M059J (cell line): Measurements from ENCODE around the gene KIAA1328. TPM values are rescaled to one million over a fixed set of nuclear protein-coding genes. Genes with fewer than 3 reads are reported as not detected.
"Not testable (repeated sequence)": the region's sequence is repeated elsewhere in the genome, so short reads cannot be mapped to it uniquely, and the experiment has no call there.

ENCODE experiments used
- DNase-seq: peaks from one replicate; pipeline ENCODE4 v3.0.0-alpha.2; 2012; ENCODE audit warnings: low read depth
- total RNA-seq: library from RNA; depleted of rRNA; stranded (reverse); fragments of >200 nt; shearing (Covaris generic); gene quantifications from 2 replicates; pipeline ENCODE4 v1.2.3, GENCODE V29; 2014

KIAA1328 gene
- total RNA-seq, 1 experiment from 2014 or later: 7.4 TPM

GRCh38 chr18:36887114-36887513 lies 58.2 kb downstream of the KIAA1328 start:
- no peak for DNase-seq

- DNase-seq: no peak
Observed at GRCh38 chr18:36887864-36888263, 58.9 kb downstream of the KIAA1328 start.

- no peak for DNase-seq
Observed at GRCh38 chr18:36888778-36889177, 59.9 kb downstream of the KIAA1328 start.

GRCh38 chr18:36889321-36889720 lies 60.4 kb downstream of the KIAA1328 start:
- no peak for DNase-seq

GRCh38 chr18:36889742-36890141 lies 60.8 kb downstream of the KIAA1328 start:
- DNase-seq: no peak

GRCh38 chr18:36890598-36890997 lies 61.7 kb downstream of the KIAA1328 start:
- no peak for DNase-seq

- no peak for DNase-seq
Observed at GRCh38 chr18:36893227-36893626, 64.3 kb downstream of the KIAA1328 start.

GRCh38 chr18:36895606-36896005 lies 66.7 kb downstream of the KIAA1328 start:
- no peak for DNase-seq

- DNase-seq: no peak
Observed at GRCh38 chr18:36897253-36897652, 68.3 kb downstream of the KIAA1328 start.

GRCh38 chr18:36899289-36899688 lies 70.4 kb downstream of the KIAA1328 start:
- no peak for DNase-seq

GRCh38 chr18:36900466-36900865 lies 71.5 kb downstream of the KIAA1328 start:
- no peak for DNase-seq

- DNase-seq: peak; percentile 27
Observed at GRCh38 chr18:36901277-36901701, 72.4 kb downstream of the KIAA1328 start.

- DNase-seq: peak; percentile 7
Observed at GRCh38 chr18:36903215-36903928, 74.4 kb downstream of the KIAA1328 start.

GRCh38 chr18:36905571-36905970 lies 76.6 kb downstream of the KIAA1328 start:
- no peak for DNase-seq

- not testable (repeated sequence) for DNase-seq
Observed at GRCh38 chr18:36909282-36909681, 80.4 kb downstream of the KIAA1328 start.

- no peak for DNase-seq
Observed at GRCh38 chr18:36912887-36913286, 84.0 kb downstream of the KIAA1328 start.

- no peak for DNase-seq
Observed at GRCh38 chr18:36917907-36918306, 89.0 kb downstream of the KIAA1328 start.

GRCh38 chr18:36929601-36930000 lies 100.7 kb downstream of the KIAA1328 start:
- no peak for DNase-seq

GRCh38 chr18:36931106-36931505 lies 102.2 kb downstream of the KIAA1328 start:
- no peak for DNase-seq

GRCh38 chr18:36933552-36933951 lies 104.6 kb downstream of the KIAA1328 start:
- no peak for DNase-seq

- peak; percentile 59 for DNase-seq
Observed at GRCh38 chr18:36934884-36935283, 106.0 kb downstream of the KIAA1328 start.

- DNase-seq: peak; percentile 3
Observed at GRCh38 chr18:36942264-36942663, 113.3 kb downstream of the KIAA1328 start.

GRCh38 chr18:36947820-36948348 lies 119.0 kb downstream of the KIAA1328 start:
- DNase-seq: no peak

GRCh38 chr18:36950282-36950681 lies 121.4 kb downstream of the KIAA1328 start:
- DNase-seq: no peak
